Ovary (tissue), 9 donors: Measurements from ENCODE around the gene PEA15. TPM values are rescaled to one million over a fixed set of nuclear protein-coding genes. Genes with fewer than 3 reads are reported as not detected.

Experiments
- DNase-seq, 5 donors: peaks; one replicate each; pipeline ENCODE4 v3.0.0-alpha.2; 2019 to 2020
- H3K27ac ChIP-seq, 2 donors: fragments of 200-600 bp; one replicate each; pipeline versions ENCODE4 v1.5.1 to v1.8.0; 2019 to 2022
- H3K27me3 ChIP-seq: fragments of 200-600 bp; one replicate; pipeline ENCODE4 v1.8.0; 2022
- H3K36me3 ChIP-seq: fragments of 200-600 bp; sonication (generic); one replicate; pipeline ENCODE4 v1.5.1; 2019
- H3K4me1 ChIP-seq: one replicate; pipeline ENCODE4 v1.8.1; 2013; ENCODE audit warnings: mild to moderate bottlenecking, moderate library complexity; ENCODE audit not compliant: insufficient read depth
- H3K4me3 ChIP-seq: fragments of 200-600 bp; sonication (generic); one replicate; pipeline ENCODE4 v1.5.1; 2017
- H3K9me3 ChIP-seq, 2 donors: fragments of 200-600 bp in 1 of 2; sonication (generic) in 1 of 2; one replicate each; pipeline versions ENCODE4 v1.5.1 to v1.8.1; 2013 to 2019; ENCODE audit warnings: mild to moderate bottlenecking in 1 of 2, moderate library complexity in 1 of 2
- CTCF ChIP-seq, 3 donors: fragments of 450-650 bp in 2 of 3; fragments of 200-600 bp in 1 of 3; IDR thresholded peaks; one replicate each; pipeline versions ENCODE4 v1.5.1 to v1.8.0; 2016 to 2022; ENCODE audit warnings: antibody characterized with exemption in 3 of 3, mild to moderate bottlenecking in 1 of 3
- EP300 ChIP-seq: sonication (generic); formaldehyde crosslinking; IDR thresholded peaks from one replicate; pipeline ENCODE4 v1.6.1; 2017; ENCODE audit warnings: antibody characterized with exemption
- POLR2A ChIP-seq: fragments of 450-650 bp; IDR thresholded peaks from one replicate; pipeline ENCODE4 v1.6.1; 2017; ENCODE audit warnings: antibody characterized with exemption, mild to moderate bottlenecking, moderate library complexity
- WGBS, 3 donors: extraction: QIAGEN DNeasy Blood & Tissue Kit in 1 of 3; methylation state at CpG; one replicate each; pipeline versions ENCODE4 v1.1.5 to v1.1.7; 2013 to 2017; 5-methylcytosine and 5-hydroxymethylcytosine counted together
- intact Hi-C, 4 donors: fragments of 100-400 bp; cut with DNase I; formaldehyde crosslinking; loops; one replicate each; pipeline versions ENCODE4 v1.11.0 to v1.15.1; 2022 to 2023
- polyA plus RNA-seq, 2 donors: library from polyadenylated mRNA; stranded (reverse); fragments of 200-250 nt in 1 of 2; fragments of 350-450 nt in 1 of 2; fragmentation: Illumina TruSeq in 1 of 2; extraction: RNeasy Lipid Tissue Mini Kit (QIAGEN cat#74804) in 1 of 2; gene quantifications; one replicate each; pipeline ENCODE4 v1.2.3, GENCODE V29; 2013 to 2014
- total RNA-seq, 7 donors: library from RNA; depleted of rRNA in 2 of 7; stranded (reverse); fragments of >200 nt in 2 of 7; fragmentation: NEBNext Ultra II Directional in 3 of 7; extraction: Animal tissue kit (Norgen Biotek cat#: 25700) in 3 of 7; gene quantifications; one replicate each; pipeline versions ENCODE4 v1.1.0 to v1.2.4, GENCODE V29; 2016 to 2023
- donor health status: DM: no; HTN: no; CAD: no; lungs with moderate emphysema.
- donor health status: DM: no; HTN: no; CAD: no.
- donor health status: Bipolar disorder and iron deficiency.
- donor health status: DM: yes; HTN: yes; CAD: no.
- donor health status: DM: no; HTN: no; CAD: no.
- donor health status: DM: yes; HTN: yes; CAD: no.

PEA15 gene
- total and polyA plus RNA-seq, 9 donors = 38.4 to 530 (median 135) TPM

GRCh38 chr1:160163615-160164014, 41.6 kb upstream of the PEA15 start:
- TF ChIP-seq POLR2A (no peak), CTCF (IDR thresholded peaks at IDR 0.05) (no peak), EP300 (no peak)
- Histone ChIP-seq H3K4me1 (no peaks in the 10 kb centered on the region), H3K9me3 (no peaks in the 10 kb centered on the region), H3K4me3 (no peak overlapping the region), H3K27me3 (no peaks in the 10 kb centered on the region), H3K36me3 (no peaks in the 10 kb centered on the region), H3K27ac (no peak overlapping the region)
- 96 to 100% (median 97%) methylated on average over 1 of the region's 1 CpG for WGBS, 3 donors
- no peak for DNase-seq
- intact Hi-C loops = no loop called here

- H3K27me3 ChIP-seq = no peaks in the 10 kb centered on the region
- H3K27ac ChIP-seq = no peak overlapping the region
- intact Hi-C loops = no loop called here
- no peak for DNase-seq
- TF ChIP-seq CTCF (IDR thresholded peaks at IDR 0.05) (no peak), POLR2A (no peak), EP300 (no peak)
- no peaks in the 10 kb centered on the region for H3K36me3 ChIP-seq
- H3K9me3 ChIP-seq = no peaks in the 10 kb centered on the region
- no peak overlapping the region for H3K4me3 ChIP-seq
- WGBS, 3 donors = 85 to 89% (median 87%) methylated on average over 10 of the region's 10 CpGs
- no peaks in the 10 kb centered on the region for H3K4me1 ChIP-seq
Measured at GRCh38 chr1:160164121-160164520, 41.1 kb upstream of the PEA15 start.

- no peaks in the 10 kb centered on the region for H3K27me3 ChIP-seq
- WGBS, 3 donors = 80 to 89% (median 83%) methylated on average over 12 of the region's 12 CpGs
- no peaks in the 10 kb centered on the region for H3K9me3 ChIP-seq
- no peaks in the 10 kb centered on the region for H3K4me1 ChIP-seq
- DNase-seq = no peak
- H3K36me3 ChIP-seq = no peaks in the 10 kb centered on the region
- no peak overlapping the region for H3K4me3 ChIP-seq
- no peak overlapping the region for H3K27ac ChIP-seq
- intact Hi-C loops = no loop called here
- no peak for TF ChIP-seq CTCF (IDR thresholded peaks at IDR 0.05)
Measured at GRCh38 chr1:160166166-160166868, 38.9 kb upstream of the PEA15 start.

- Histone ChIP-seq H3K9me3 (no peaks in the 10 kb centered on the region), H3K36me3 (no peaks in the 10 kb centered on the region), H3K4me3 (no peak overlapping the region), H3K27ac (no peak overlapping the region), H3K4me1 (no peaks in the 10 kb centered on the region), H3K27me3 (no peaks in the 10 kb centered on the region)
- DNase-seq = no peak
- intact Hi-C loops = no loop called here
- no peak for TF ChIP-seq CTCF (IDR thresholded peaks at IDR 0.05)
- TF ChIP-seq POLR2A = no peak
- TF ChIP-seq EP300 = no peak
- WGBS, 3 donors = 79 to 89% (median 84%) methylated on average over 4 of the region's 4 CpGs
Measured at GRCh38 chr1:160167056-160167455, 38.1 kb upstream of the PEA15 start.
